IMR-90 (cell line): ENCODE results near the gene ZFP90. TPM values are rescaled to one million over a fixed set of nuclear protein-coding genes. Genes with fewer than 3 reads are reported as not detected.
A peak's percentile ranks its signal among the peaks of the same experiment; 100 is the strongest.

ENCODE experiments used
- ATAC-seq: fragments of 200-7000 bp; cut with Tn5 transposase; 2 replicates; pipeline ENCODE4 v1.9.1; 2020; ENCODE audit warnings: low read depth, mild to moderate bottlenecking, moderate library complexity
- BruUV-seq: library from RNA; stranded (reverse); fragments of 400-500 nt; replicated peaks from 2 replicates; lab custom pipeline; 2021; lab: Mats Ljungman, UMichigan
- CTCF ChIA-PET: fragments of 300-600 bp; formaldehyde crosslinking; extraction: SDS; loops from one replicate; lab custom pipeline; 2021; ENCODE audit warnings: antibody characterized with exemption; lab: Yijun Ruan, JAX
- POLR2A ChIA-PET: fragments of 300-600 bp; sonication (Branson Sonifier 250); formaldehyde crosslinking; loops from one replicate; lab custom pipeline; 2022; ENCODE audit warnings: antibody characterized with exemption; ENCODE audit not compliant: unreplicated experiment; lab: Charles Lee
- DNase-seq: peaks from one replicate; pipeline ENCODE4 v3.0.0; 2013
- H2AFZ ChIP-seq: replicated peaks from 2 replicates; pipeline ENCODE3; 2013; ENCODE audit warnings: low read length, mild to moderate bottlenecking; ENCODE audit not compliant: poor library complexity
- H2AK5ac ChIP-seq: 2 replicates; pipeline ENCODE4 v1.6.1; 2013; ENCODE audit warnings: low read depth, low read length, inconsistent platforms
- H2AK9ac ChIP-seq: replicated peaks from 2 replicates; pipeline ENCODE3; 2013; ENCODE audit warnings: mild to moderate bottlenecking, low read depth, low read length, moderate library complexity; ENCODE audit not compliant: poor library complexity
- H2BK120ac ChIP-seq: 2 replicates; pipeline ENCODE4 v1.6.1; 2013; ENCODE audit warnings: low read depth, low read length, inconsistent platforms
- H2BK15ac ChIP-seq: 3 replicates; pipeline ENCODE4 v1.6.1; 2013; ENCODE audit warnings: low read depth, low read length, inconsistent platforms
- H2BK20ac ChIP-seq: 2 replicates; pipeline ENCODE4 v1.6.1; 2013; ENCODE audit warnings: low read depth, mild to moderate bottlenecking, inconsistent platforms, low read length, moderate library complexity
- H2BK5ac ChIP-seq: 2 replicates; pipeline ENCODE4 v1.6.1; 2013; ENCODE audit warnings: mild to moderate bottlenecking, low read depth, low read length, inconsistent platforms; ENCODE audit not compliant: poor library complexity, severe bottlenecking
- H3K14ac ChIP-seq: replicated peaks from 2 replicates; pipeline ENCODE4 v1.6.1; 2013; ENCODE audit warnings: low read depth, low read length, inconsistent platforms
- H3K18ac ChIP-seq: 2 replicates; pipeline ENCODE4 v1.6.1; 2013; ENCODE audit warnings: low read depth, low read length, control low read depth
- H3K23ac ChIP-seq: 2 replicates; pipeline ENCODE4 v1.6.1; 2013; ENCODE audit warnings: low read depth, low read length, inconsistent platforms
- H3K27ac ChIP-seq: 2 replicates; pipeline ENCODE4 v1.5.1; 2013; ENCODE audit warnings: mild to moderate bottlenecking, control low read depth, low read length; ENCODE audit not compliant: insufficient read depth
- H3K27me3 ChIP-seq: 2 replicates; pipeline ENCODE4 v1.6.1; 2013; ENCODE audit warnings: low read length; ENCODE audit not compliant: control insufficient read depth, insufficient read depth
- H3K36me3 ChIP-seq: 2 replicates; pipeline ENCODE4 v1.6.1; 2013; ENCODE audit warnings: low read length, mixed read lengths; ENCODE audit not compliant: control insufficient read depth, insufficient read depth
- H3K4ac ChIP-seq: 2 replicates; pipeline ENCODE4 v1.6.1; 2013; ENCODE audit warnings: low read depth, low read length, inconsistent platforms
- H3K4me1 ChIP-seq: 2 replicates; pipeline ENCODE4 v1.6.1; 2013; ENCODE audit warnings: low read length, mixed read lengths; ENCODE audit not compliant: control insufficient read depth, insufficient read depth
- H3K4me2 ChIP-seq: 2 replicates; pipeline ENCODE4 v1.6.1; 2013; ENCODE audit warnings: low read depth, mild to moderate bottlenecking, control low read depth, low read length, moderate library complexity
- H3K4me3 ChIP-seq: 2 replicates; pipeline ENCODE4 v1.5.1; 2013; ENCODE audit warnings: low read depth, mild to moderate bottlenecking, control low read depth, low read length, moderate library complexity; ENCODE audit not compliant: insufficient read depth
- H3K56ac ChIP-seq: 2 replicates; pipeline ENCODE4 v1.6.1; 2013; ENCODE audit warnings: low read length, inconsistent platforms; ENCODE audit not compliant: insufficient read depth; ENCODE audit errors: extremely low read depth
- H3K79me1 ChIP-seq, 2 experiments: 2 replicates each; pipeline ENCODE4 v1.6.1; 2013; ENCODE audit warnings: low read length in 2 of 2, inconsistent platforms in 1 of 2, low read depth in 1 of 2
- H3K9ac ChIP-seq: 2 replicates; pipeline ENCODE4 v1.6.1; 2013; ENCODE audit warnings: low read depth, low read length, control low read depth
- H3K9me1 ChIP-seq: 2 replicates; pipeline ENCODE4 v1.6.1; 2013; ENCODE audit warnings: low read length, inconsistent platforms; ENCODE audit not compliant: insufficient read depth
- H3K9me3 ChIP-seq: 2 replicates; pipeline ENCODE4 v1.6.1; 2013; ENCODE audit warnings: low read length; ENCODE audit not compliant: control insufficient read depth, insufficient read depth
- H4K20me1 ChIP-seq: 2 replicates; pipeline ENCODE4 v1.6.1; 2013; ENCODE audit warnings: low read length, inconsistent platforms; ENCODE audit not compliant: insufficient read depth
- H4K5ac ChIP-seq: 2 replicates; pipeline ENCODE4 v1.6.1; 2013; ENCODE audit warnings: mild to moderate bottlenecking, low read depth, low read length, control low read depth
- H4K8ac ChIP-seq, 2 experiments: 2 replicates each; pipeline ENCODE4 v1.6.1; 2013; ENCODE audit warnings: low read depth in 2 of 2, low read length in 2 of 2, control low read depth in 1 of 2, inconsistent platforms in 1 of 2
- H4K91ac ChIP-seq: 2 replicates; pipeline ENCODE4 v1.6.1; 2013; ENCODE audit warnings: low read depth, low read length, inconsistent platforms; ENCODE audit not compliant: insufficient read depth
- BHLHE40 ChIP-seq: fragments of 150-350 bp; IDR thresholded peaks from 2 replicates; pipeline ENCODE4 v1.6.1; 2016; ENCODE audit warnings: mild to moderate bottlenecking, low read depth, low read length
- CEBPB ChIP-seq: IDR thresholded peaks from 2 replicates; pipeline ENCODE4 v1.6.1; 2012; ENCODE audit warnings: low read depth, low read length, improper control_type of control experiment
- CHD1 ChIP-seq: IDR thresholded peaks from 2 replicates; pipeline ENCODE4 v1.6.1; 2012; ENCODE audit warnings: low read depth, low read length, improper control_type of control experiment
- CTCF ChIP-seq: conservative IDR thresholded peaks from 2 replicates; pipeline ENCODE4 v1.5.1; 2012; ENCODE audit warnings: mild to moderate bottlenecking, low read depth, low read length, improper control_type of control experiment
- ELK1 ChIP-seq: fragments of 150-350 bp; IDR thresholded peaks from 2 replicates; pipeline ENCODE4 v1.6.1; 2016; ENCODE audit warnings: low read depth, mild to moderate bottlenecking, low read length, moderate library complexity, borderline replicate concordance
- FOS ChIP-seq: fragments of 150-350 bp; IDR thresholded peaks from 2 replicates; pipeline ENCODE4 v1.6.1; 2016; ENCODE audit warnings: low read depth, low read length
- MAFK ChIP-seq: IDR thresholded peaks from 2 replicates; pipeline ENCODE4 v1.6.1; 2012; ENCODE audit warnings: low read depth, low read length, improper control_type of control experiment
- MXI1 ChIP-seq: IDR thresholded peaks from 2 replicates; pipeline ENCODE4 v1.6.1; 2012; ENCODE audit warnings: low read depth, mild to moderate bottlenecking, low read length, moderate library complexity, borderline replicate concordance
- NFE2L2 ChIP-seq: fragments of 150-350 bp; IDR thresholded peaks from 2 replicates; pipeline ENCODE4 v1.6.1; 2016; ENCODE audit warnings: low read depth, mild to moderate bottlenecking, low read length
- RCOR1 ChIP-seq: IDR thresholded peaks from 2 replicates; pipeline ENCODE4 v1.6.1; 2012; ENCODE audit warnings: mild to moderate bottlenecking, low read length, improper control_type of control experiment; ENCODE audit not compliant: insufficient replicate concordance
- RFX5 ChIP-seq: IDR thresholded peaks from 2 replicates; pipeline ENCODE4 v1.8.0; 2012; ENCODE audit warnings: low read depth, mild to moderate bottlenecking, low read length, moderate library complexity
- SMC3 ChIP-seq: fragments of 150-350 bp; IDR thresholded peaks from 2 replicates; pipeline ENCODE4 v1.6.1; 2016; ENCODE audit warnings: low read depth, mild to moderate bottlenecking, antibody characterized with exemption, low read length, moderate library complexity
- USF2 ChIP-seq: fragments of 150-350 bp; IDR thresholded peaks from 2 replicates; pipeline ENCODE4 v1.6.1; 2017; ENCODE audit warnings: mild to moderate bottlenecking, antibody characterized with exemption, low read length, low read depth
- WGBS, 2 experiments: methylation state at CpG; one replicate each; pipeline versions ENCODE4 v1.1.5 to v1.1.7; 2013; ENCODE audit warnings: missing lambda C conversion rate in 2 of 2; ENCODE audit not compliant: insufficient read length in 1 of 2; ENCODE audit errors: extremely low coverage in 2 of 2; 5-methylcytosine and 5-hydroxymethylcytosine counted together
- dilution Hi-C: fragments of 300-500 bp; cut with HindIII; formaldehyde crosslinking; loops from one replicate; pipeline ENCODE4 v1.14.3; 2018; ENCODE audit warnings: low sequenced_read_pairs; ENCODE audit not compliant: unreplicated experiment
- in situ Hi-C: fragments of 300-500 bp; cut with MboI; formaldehyde crosslinking; loops from 3 replicates; pipeline ENCODE4 v1.14.3; 2019; ENCODE audit warnings: low sequenced_read_pairs, inconsistent platforms, mixed read lengths
- intact Hi-C: fragments of 100-400 bp; cut with micrococcal nuclease; formaldehyde crosslinking; loops from 2 replicates; pipeline ENCODE4 v1.10.0; 2022
- polyA plus RNA-seq, 3 experiments: library from polyadenylated mRNA; depleted of rRNA; stranded (reverse); fragments of >200 nt; gene quantifications; 2 replicates each; pipeline ENCODE4 v1.2.3, GENCODE V29; 2012; ENCODE audit warnings: low replicate concordance in 1 of 3
- total RNA-seq: library from RNA; depleted of rRNA; stranded (reverse); fragments of >200 nt; gene quantifications from 2 replicates; pipeline ENCODE4 v1.2.3, GENCODE V29; 2012

Gene ZFP90
- total and polyA plus RNA-seq, 2 of the 4 experiments (the other 2 are of a cell fraction), result 7.3 to 22.6 TPM

- ChIA-PET POLR2A (no interaction called here), CTCF (interaction anchor here (0.9 to 1.3 kb wide), 6 partner anchors 11 to 119 kb away, joined by 3 to 5 read pairs (median 3); no protein-coding TSS in a partner anchor)
- Histone ChIP-seq H3K9me3 (no peaks in the 10 kb centered on the region), H3K4me1 (no peaks in the 10 kb centered on the region), H3K56ac (no peak overlapping the region), H2AK5ac (no peak overlapping the region), H2BK120ac (no peak overlapping the region), H3K4ac (no peak overlapping the region), H2AK9ac (peak overlapping the region; percentile 28), H3K36me3 (no peaks in the 10 kb centered on the region), H3K27me3 (peaks cover 17% of the 10 kb centered on the region), H3K14ac (no peak overlapping the region), H2AFZ (peak overlapping the region; percentile 21), H3K18ac (no peak overlapping the region), H3K27ac (no peak overlapping the region), H2BK20ac (no peak overlapping the region), H3K9me1 (no peaks in the 10 kb centered on the region), H3K4me2 (no peak overlapping the region), H2BK15ac (no peak overlapping the region), H3K23ac (no peak overlapping the region), H3K79me1 (no peaks in the 10 kb centered on the region), H3K9ac (no peak overlapping the region), H2BK5ac (no peak overlapping the region), H4K8ac (no peak overlapping the region), H4K5ac (no peak overlapping the region), H4K20me1 (no peaks in the 10 kb centered on the region; the same call in 1 of the 2 replicates), H4K91ac (no peak overlapping the region), H3K4me3 (no peak overlapping the region)
- ATAC-seq (no peak), DNase-seq (no peak)
- WGBS, 2 experiments, result 40% methylated on average over 1 of the region's 6 CpGs; no CpG with 5 or more reads in 1 of the 2 experiments
- dilution Hi-C loops (no loop called here), in situ Hi-C loops (no loop called here), intact Hi-C loops (no loop called here)
- BruUV-seq, result no TSS peak
- no peak for TF ChIP-seq CEBPB
- TF ChIP-seq NFE2L2, result no peak
- no peak for TF ChIP-seq CTCF
- no peak for TF ChIP-seq SMC3
- no peak for TF ChIP-seq BHLHE40
- no peak for TF ChIP-seq RFX5
- TF ChIP-seq MAFK, result no peak
- TF ChIP-seq ELK1, result no peak
- TF ChIP-seq RCOR1, result no peak
- TF ChIP-seq MXI1, result no peak
- TF ChIP-seq USF2, result no peak
- no peak for TF ChIP-seq CHD1
- no peak for TF ChIP-seq FOS
These were observed 29.7 kb upstream of the ZFP90 start for GRCh38 chr16:68509381-68509780.
